KMS-11 (cell line): Measurements from ENCODE around the gene GNG2.

Experiments used
- H2AFZ ChIP-seq: fragments of 200-600 bp; sonication (generic); 2 replicates; pipeline ENCODE4 v1.6.1; 2016; ENCODE audit warnings: antibody characterized with exemption, mixed run types, low read depth
- H3K27ac ChIP-seq: fragments of 200-600 bp; sonication (generic); 2 replicates; pipeline ENCODE4 v1.6.1; 2016; ENCODE audit warnings: mild to moderate bottlenecking, mixed run types
- H3K27me3 ChIP-seq: fragments of 200-600 bp; sonication (generic); 2 replicates; pipeline ENCODE4 v1.6.1; 2017; ENCODE audit warnings: mild to moderate bottlenecking, low read depth, mixed run types, moderate library complexity; ENCODE audit not compliant: insufficient read depth
- H3K36me3 ChIP-seq: fragments of 200-600 bp; sonication (generic); 2 replicates; pipeline ENCODE4 v1.6.1; 2017; ENCODE audit warnings: mild to moderate bottlenecking, mixed run types; ENCODE audit not compliant: insufficient read depth
- H3K4me1 ChIP-seq: fragments of 200-600 bp; sonication (generic); 2 replicates; pipeline ENCODE4 v1.6.1; 2016; ENCODE audit warnings: mild to moderate bottlenecking, low read depth, mixed run types; ENCODE audit not compliant: poor library complexity, severe bottlenecking
- H3K4me2 ChIP-seq: fragments of 200-600 bp; sonication (generic); 2 replicates; pipeline ENCODE4 v1.7.0; 2016; ENCODE audit warnings: mild to moderate bottlenecking, mixed run types
- H3K4me3 ChIP-seq: fragments of 200-600 bp; sonication (generic); IDR thresholded peaks from 2 replicates; pipeline ENCODE4 v1.6.1; 2017; ENCODE audit warnings: low read depth, low read length, mixed read lengths; ENCODE audit not compliant: insufficient read depth
- H3K79me2 ChIP-seq: fragments of 200-600 bp; sonication (generic); 2 replicates; pipeline ENCODE4 v1.6.1; 2016; ENCODE audit warnings: low read depth, mixed run types; ENCODE audit not compliant: insufficient read depth
- H3K9ac ChIP-seq: fragments of 200-600 bp; sonication (generic); 2 replicates; pipeline ENCODE4 v1.6.1; 2016; ENCODE audit warnings: mild to moderate bottlenecking, mixed run types
- H4K20me1 ChIP-seq: fragments of 200-600 bp; sonication (generic); 2 replicates; pipeline ENCODE4 v1.6.1; 2016; ENCODE audit warnings: mild to moderate bottlenecking, mixed run types; ENCODE audit not compliant: insufficient read depth
- CTCF ChIP-seq: fragments of 200-600 bp; sonication (generic); conservative IDR thresholded peaks from 2 replicates; pipeline ENCODE4 v1.6.1; 2017; ENCODE audit warnings: low read depth, mild to moderate bottlenecking, antibody characterized with exemption, low read length, moderate library complexity, mixed read lengths

Gene GNG2

DNA sequence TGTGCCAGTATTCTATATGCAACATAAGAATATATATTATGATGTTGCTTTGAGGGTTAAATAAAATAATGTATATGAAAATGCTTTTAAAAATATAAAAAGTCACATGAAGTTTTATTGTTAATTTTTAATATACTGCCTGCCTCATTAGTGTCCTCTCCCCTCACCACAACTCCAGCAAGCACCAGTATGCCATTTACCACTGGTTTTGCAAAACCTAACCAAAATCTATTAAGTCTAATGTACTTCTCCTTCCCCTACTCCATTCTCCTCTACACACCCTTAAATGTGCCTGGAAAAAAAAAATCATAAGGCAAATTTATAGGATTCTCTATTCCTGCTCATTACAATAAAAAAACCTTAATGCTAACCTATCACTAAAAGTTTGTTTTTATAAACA is 24.0 kb upstream of the GNG2 start:
- H3K4me3 ChIP-seq = no peak overlapping the region
- no peak overlapping the region for H2AFZ ChIP-seq
- H3K9ac ChIP-seq = no peak overlapping the region
- TF ChIP-seq CTCF = no peak
- H3K79me2 ChIP-seq = no peaks in the 10 kb centered on the region
- no peaks in the 10 kb centered on the region for H4K20me1 ChIP-seq
- no peaks in the 10 kb centered on the region for H3K4me1 ChIP-seq
- H3K27me3 ChIP-seq = no peaks in the 10 kb centered on the region
- H3K36me3 ChIP-seq = no peaks in the 10 kb centered on the region
- H3K27ac ChIP-seq = no peak overlapping the region
- no peak overlapping the region for H3K4me2 ChIP-seq

DNA sequence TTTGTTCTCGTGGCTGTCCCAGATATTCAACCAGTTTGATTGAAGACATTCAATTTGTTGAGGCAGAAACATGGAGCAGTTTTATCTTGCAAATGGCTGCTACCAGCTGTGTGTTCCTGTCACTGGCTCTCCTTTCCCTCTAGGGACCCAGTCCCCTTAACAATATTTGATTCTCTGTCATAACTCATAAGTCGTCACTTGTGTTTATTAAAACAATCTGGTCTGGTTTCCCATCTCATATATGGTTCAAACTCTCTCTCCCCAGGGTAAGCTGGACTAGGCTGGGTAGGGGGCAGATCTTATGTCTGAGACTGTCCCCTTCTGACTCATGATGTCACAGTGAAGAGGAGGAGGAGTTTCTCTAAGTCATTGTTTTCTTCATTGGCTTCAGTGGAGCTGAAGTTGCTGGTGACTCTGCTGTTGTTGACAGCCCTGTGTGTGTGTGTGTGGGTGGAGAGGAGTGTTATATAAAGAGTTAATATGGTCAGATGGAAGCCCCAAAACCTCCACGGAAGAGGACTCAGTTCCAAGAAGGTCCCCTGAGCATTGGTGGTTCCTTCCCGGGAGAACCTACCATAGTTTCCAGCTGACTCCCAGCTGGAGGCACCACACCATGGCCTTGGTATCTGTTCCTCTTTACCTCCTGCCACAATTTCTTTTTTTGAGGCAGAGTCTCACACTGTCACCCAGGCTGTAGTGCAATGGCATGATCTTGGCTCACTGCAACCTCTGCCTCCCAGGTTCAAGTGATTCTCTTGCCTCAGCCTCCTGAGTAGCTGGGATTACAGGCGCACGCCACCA is 16.1 kb upstream of the GNG2 start:
- Histone ChIP-seq H4K20me1 (no peaks in the 10 kb centered on the region), H3K79me2 (no peaks in the 10 kb centered on the region), H3K4me1 (no peaks in the 10 kb centered on the region), H3K4me3 (no peak overlapping the region), H3K27me3 (no peaks in the 10 kb centered on the region), H3K27ac (no peak overlapping the region), H3K4me2 (no peak overlapping the region), H3K36me3 (no peaks in the 10 kb centered on the region), H2AFZ (no peak overlapping the region), H3K9ac (no peak overlapping the region)
- no peak for TF ChIP-seq CTCF

DNA sequence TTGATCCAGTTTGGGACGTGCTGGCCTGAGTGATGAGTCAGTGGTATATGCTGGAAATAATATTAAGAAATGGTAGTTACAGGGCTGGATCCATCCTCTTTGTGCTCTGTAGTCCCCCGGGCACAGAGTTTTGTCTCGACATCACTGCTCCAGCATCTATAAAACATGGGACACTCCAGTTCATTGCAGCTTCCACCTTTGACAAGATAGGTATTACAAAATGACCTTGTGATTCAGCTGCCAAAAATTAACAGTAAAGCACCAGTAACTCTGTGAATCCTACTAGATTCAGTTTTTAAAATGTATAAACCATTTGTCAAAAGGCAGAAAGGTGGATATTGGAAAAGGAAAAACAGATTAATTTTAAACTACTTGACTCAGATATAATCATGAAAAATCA is 14.6 kb upstream of the GNG2 start:
- Histone ChIP-seq H3K4me2 (no peak overlapping the region), H3K9ac (no peak overlapping the region), H3K4me3 (no peak overlapping the region), H3K79me2 (no peaks in the 10 kb centered on the region), H3K36me3 (no peaks in the 10 kb centered on the region), H3K4me1 (no peaks in the 10 kb centered on the region), H4K20me1 (no peaks in the 10 kb centered on the region), H3K27ac (no peak overlapping the region), H3K27me3 (no peaks in the 10 kb centered on the region), H2AFZ (no peak overlapping the region)
- TF ChIP-seq CTCF = no peak

GRCh38 chr14:51846631-51847488 is 13.6 kb upstream of the GNG2 start:
- no peaks in the 10 kb centered on the region for H4K20me1 ChIP-seq
- H3K4me2 ChIP-seq = no peak overlapping the region
- no peak overlapping the region for H3K4me3 ChIP-seq
- H3K9ac ChIP-seq = no peak overlapping the region
- no peaks in the 10 kb centered on the region for H3K36me3 ChIP-seq
- no peaks in the 10 kb centered on the region for H3K79me2 ChIP-seq
- no peak overlapping the region for H3K27ac ChIP-seq
- no peaks in the 10 kb centered on the region for H3K27me3 ChIP-seq
- TF ChIP-seq CTCF = no peak
- no peak overlapping the region for H2AFZ ChIP-seq
- no peaks in the 10 kb centered on the region for H3K4me1 ChIP-seq
